ENCODE results near the gene OR2AJ1. TPM values are rescaled to one million over a fixed set of nuclear protein-coding genes. Genes with fewer than 3 reads are reported as not detected.

Gene OR2AJ1
- total and polyA plus RNA-seq, 2 donors (not counting 1 experiment from before 2014, with no cell fraction given) = not detected

DNA sequence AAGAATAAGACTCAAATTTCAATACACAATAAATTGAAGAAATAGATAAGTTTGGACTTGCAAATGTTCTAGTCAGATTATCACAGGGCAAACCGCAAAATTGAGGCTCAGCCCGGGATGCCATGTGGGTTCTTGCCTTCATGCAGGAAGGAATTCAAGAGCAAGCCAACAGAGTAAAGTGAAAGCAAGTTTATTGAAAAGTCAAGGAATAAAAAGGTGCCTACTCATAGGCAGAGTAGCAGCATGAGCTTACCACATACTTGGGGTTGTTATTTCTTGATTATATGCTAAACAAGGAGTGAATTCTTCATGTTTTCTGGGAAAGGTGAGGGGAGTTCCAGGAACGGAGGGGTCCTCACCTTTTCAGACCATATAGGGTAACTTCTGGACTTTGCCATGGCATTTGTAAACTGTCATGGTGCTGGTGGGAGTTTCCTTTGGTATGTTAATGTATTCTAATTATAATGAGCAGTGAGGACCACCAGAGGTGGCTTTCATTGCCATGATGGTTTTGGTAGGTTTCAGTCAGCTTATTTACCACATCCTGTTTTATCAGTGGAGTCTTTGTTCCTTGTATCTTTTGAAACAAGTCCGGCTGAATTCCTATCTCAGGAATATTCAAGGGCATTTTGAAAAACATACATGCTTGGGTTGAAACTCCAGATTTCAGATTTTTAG is 38.4 kb downstream of the OR2AJ1 start:
- intact Hi-C loops (cut with micrococcal nuclease) = no loop called here
- DNase-seq = no peak
- TF ChIP-seq, protein P1, sequence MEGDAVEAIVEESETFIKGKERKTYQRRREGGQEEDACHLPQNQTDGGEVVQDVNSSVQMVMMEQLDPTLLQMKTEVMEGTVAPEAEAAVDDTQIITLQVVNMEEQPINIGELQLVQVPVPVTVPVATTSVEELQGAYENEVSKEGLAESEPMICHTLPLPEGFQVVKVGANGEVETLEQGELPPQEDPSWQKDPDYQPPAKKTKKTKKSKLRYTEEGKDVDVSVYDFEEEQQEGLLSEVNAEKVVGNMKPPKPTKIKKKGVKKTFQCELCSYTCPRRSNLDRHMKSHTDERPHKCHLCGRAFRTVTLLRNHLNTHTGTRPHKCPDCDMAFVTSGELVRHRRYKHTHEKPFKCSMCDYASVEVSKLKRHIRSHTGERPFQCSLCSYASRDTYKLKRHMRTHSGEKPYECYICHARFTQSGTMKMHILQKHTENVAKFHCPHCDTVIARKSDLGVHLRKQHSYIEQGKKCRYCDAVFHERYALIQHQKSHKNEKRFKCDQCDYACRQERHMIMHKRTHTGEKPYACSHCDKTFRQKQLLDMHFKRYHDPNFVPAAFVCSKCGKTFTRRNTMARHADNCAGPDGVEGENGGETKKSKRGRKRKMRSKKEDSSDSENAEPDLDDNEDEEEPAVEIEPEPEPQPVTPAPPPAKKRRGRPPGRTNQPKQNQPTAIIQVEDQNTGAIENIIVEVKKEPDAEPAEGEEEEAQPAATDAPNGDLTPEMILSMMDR (IDR thresholded peaks at IDR 0.05) = no peak
- no peak for TF ChIP-seq EZH2 (IDR thresholded peaks at IDR 0.05; ENCODE audit: borderline replicate concordance, insufficient read depth, low read depth, low read length, poor library complexity, severe bottlenecking)
- Histone ChIP-seq H3K4me1 (ENCODE audit: control insufficient read depth in 2 of 2, insufficient read depth in 2 of 2, low read length in 2 of 2) (peaks cover 12 to 21% of the 10 kb centered on the region in 2 donors), H3K27me3 (replicated peaks in 1 of 4; ENCODE audit: control extremely low read depth in 1 of 4, control insufficient read depth in 3 of 4, insufficient read depth in 4 of 4, low read length in 3 of 4) (no peaks in the 10 kb centered on the region), H4K20me1 (ENCODE audit: control insufficient read depth, insufficient read depth, low read length, poor library complexity, severe bottlenecking) (no peaks in the 10 kb centered on the region), H3K4me3 (ENCODE audit: control extremely low read depth in 1 of 5, extremely low read depth in 1 of 5, insufficient read depth in 1 of 5, low read depth in 2 of 5, low read length in 4 of 5) (no peak overlapping the region), H3K36me3 (replicated peaks in 1 of 2; ENCODE audit: control extremely low read depth in 1 of 2, control insufficient read depth in 1 of 2, extremely low read depth in 1 of 2, insufficient read depth in 2 of 2, low read length in 1 of 2) (no peaks in the 10 kb centered on the region), H3K79me2 (ENCODE audit: control insufficient read depth, insufficient read depth, low read length) (no peaks in the 10 kb centered on the region), H2AFZ (ENCODE audit: insufficient read depth, low read depth, low read length, poor library complexity, severe bottlenecking) (no peak overlapping the region), H3K27ac (ENCODE audit: low read length in 2 of 2) (no peak overlapping the region), H3K9ac (ENCODE audit: low read length) (no peak overlapping the region), H3K4me2 (replicated peaks; ENCODE audit: low read depth, low read length, poor library complexity, severe bottlenecking) (no peak overlapping the region), H3K9me3 (ENCODE audit: control extremely low read depth in 1 of 3, control insufficient read depth in 2 of 3, insufficient read depth in 1 of 3, low read length in 2 of 3) (no peaks in the 10 kb centered on the region)
- Mint-ChIP-seq H3K9me3 (ENCODE audit: insufficient read depth) (peaks cover 4% of the 10 kb centered on the region), H3K4me1 (peaks cover 21% of the 10 kb centered on the region), H3K4me3 (no peak overlapping the region), H3K27me3 (peaks cover 4% of the 10 kb centered on the region), H3K27ac (no peak overlapping the region)
- WGBS (ENCODE audit: insufficient coverage) = 0% methylated on average over 2 of the region's 4 CpGs
- ChIA-PET CTCF (no interaction called here), POLR2A (no interaction called here)
- ATAC-seq (ENCODE audit: low read depth) = no peak

DNA sequence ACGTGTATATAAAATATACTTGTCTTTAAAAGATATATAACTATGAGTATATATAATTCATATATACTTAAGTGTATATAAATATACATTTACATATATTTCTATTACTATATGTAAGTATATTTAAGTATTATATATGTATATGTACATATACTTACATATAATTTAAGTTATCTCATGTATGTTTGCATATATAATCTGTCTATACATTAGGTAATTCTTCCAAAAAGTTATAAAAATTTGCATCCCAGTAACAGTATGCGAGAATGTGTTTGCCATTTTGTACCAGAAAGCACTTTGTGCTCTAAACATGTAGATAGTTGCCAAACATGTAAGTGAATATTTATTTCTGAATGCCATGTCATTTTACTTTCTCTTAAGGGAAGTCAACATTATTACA is 40.2 kb downstream of the OR2AJ1 start, which contains the start of gene OR2AK2:
Gene OR2AK2 (plus strand): TSS at position 301 of the 400 bp plus-strand sequence. CDS start 144 bp downstream, outside the sequence.
- Histone ChIP-seq H3K4me1 (ENCODE audit: control insufficient read depth in 2 of 2, insufficient read depth in 2 of 2, low read length in 2 of 2) (peaks cover 12 to 21% of the 10 kb centered on the region in 2 donors), H3K4me3 (ENCODE audit: control extremely low read depth in 1 of 5, extremely low read depth in 1 of 5, insufficient read depth in 1 of 5, low read depth in 2 of 5, low read length in 4 of 5) (no peak within 1 kb of the TSS), H3K9ac (ENCODE audit: low read length) (no peak within 1 kb of the TSS), H3K27ac (ENCODE audit: low read length in 2 of 2) (peak within 1 kb of the TSS in 1 of 2 donors; percentile 38), H3K4me2 (replicated peaks; ENCODE audit: low read depth, low read length, poor library complexity, severe bottlenecking) (peak within 1 kb of the TSS; percentile 66), H3K36me3 (replicated peaks in 1 of 2; ENCODE audit: control extremely low read depth in 1 of 2, control insufficient read depth in 1 of 2, extremely low read depth in 1 of 2, insufficient read depth in 2 of 2, low read length in 1 of 2) (no peaks in the 10 kb centered on the region), H2AFZ (ENCODE audit: insufficient read depth, low read depth, low read length, poor library complexity, severe bottlenecking) (no peak within 1 kb of the TSS), H3K27me3 (replicated peaks in 1 of 4; ENCODE audit: control extremely low read depth in 1 of 4, control insufficient read depth in 3 of 4, insufficient read depth in 4 of 4, low read length in 3 of 4) (no peaks in the 10 kb centered on the region), H4K20me1 (ENCODE audit: control insufficient read depth, insufficient read depth, low read length, poor library complexity, severe bottlenecking) (no peaks in the 10 kb centered on the region), H3K79me2 (ENCODE audit: control insufficient read depth, insufficient read depth, low read length) (no peaks in the 10 kb centered on the region), H3K9me3 (ENCODE audit: control extremely low read depth in 1 of 3, control insufficient read depth in 2 of 3, insufficient read depth in 1 of 3, low read length in 2 of 3) (no peaks in the 10 kb centered on the region)
- no peak for ATAC-seq (ENCODE audit: low read depth)
- Mint-ChIP-seq H3K27ac (no peak within 1 kb of the TSS), H3K27me3 (peaks cover 4% of the 10 kb centered on the region), H3K9me3 (ENCODE audit: insufficient read depth) (peaks cover 4% of the 10 kb centered on the region), H3K4me3 (no peak within 1 kb of the TSS), H3K4me1 (peaks cover 21% of the 10 kb centered on the region)
- WGBS (ENCODE audit: insufficient coverage) = no CpG with 5 or more reads among the region's 2 CpGs
- ChIA-PET POLR2A (no interaction called here), CTCF (no interaction called here)
- TF ChIP-seq, protein P1 (IDR thresholded peaks at IDR 0.05) = no peak
- TF ChIP-seq EZH2 (IDR thresholded peaks at IDR 0.05; ENCODE audit: borderline replicate concordance, insufficient read depth, low read depth, low read length, poor library complexity, severe bottlenecking) = no peak
- no peak for DNase-seq
- intact Hi-C loops (cut with micrococcal nuclease) = no loop called here
